SK-N-MC (cell line): ENCODE data around the gene FAIM2.

ENCODE experiments used
- EZH2 ChIP-seq: fragments of 200-600 bp; sonication (generic); IDR thresholded peaks from one replicate; pipeline ENCODE4 v1.6.1; 2017; ENCODE audit warnings: antibody characterized with exemption
- FOXP2 ChIP-seq: optimal IDR thresholded peaks from 2 replicates; pipeline ENCODE3; 2011; ENCODE audit warnings: mild to moderate bottlenecking, moderate library complexity; ENCODE audit not compliant: insufficient read depth; ENCODE audit errors: extremely low read length, control extremely low read depth
- POLR2AphosphoS5 ChIP-seq: IDR thresholded peaks from 2 replicates; pipeline ENCODE4 v1.6.1; 2012; ENCODE audit warnings: mild to moderate bottlenecking, low read depth, low read length, borderline replicate concordance

DNA sequence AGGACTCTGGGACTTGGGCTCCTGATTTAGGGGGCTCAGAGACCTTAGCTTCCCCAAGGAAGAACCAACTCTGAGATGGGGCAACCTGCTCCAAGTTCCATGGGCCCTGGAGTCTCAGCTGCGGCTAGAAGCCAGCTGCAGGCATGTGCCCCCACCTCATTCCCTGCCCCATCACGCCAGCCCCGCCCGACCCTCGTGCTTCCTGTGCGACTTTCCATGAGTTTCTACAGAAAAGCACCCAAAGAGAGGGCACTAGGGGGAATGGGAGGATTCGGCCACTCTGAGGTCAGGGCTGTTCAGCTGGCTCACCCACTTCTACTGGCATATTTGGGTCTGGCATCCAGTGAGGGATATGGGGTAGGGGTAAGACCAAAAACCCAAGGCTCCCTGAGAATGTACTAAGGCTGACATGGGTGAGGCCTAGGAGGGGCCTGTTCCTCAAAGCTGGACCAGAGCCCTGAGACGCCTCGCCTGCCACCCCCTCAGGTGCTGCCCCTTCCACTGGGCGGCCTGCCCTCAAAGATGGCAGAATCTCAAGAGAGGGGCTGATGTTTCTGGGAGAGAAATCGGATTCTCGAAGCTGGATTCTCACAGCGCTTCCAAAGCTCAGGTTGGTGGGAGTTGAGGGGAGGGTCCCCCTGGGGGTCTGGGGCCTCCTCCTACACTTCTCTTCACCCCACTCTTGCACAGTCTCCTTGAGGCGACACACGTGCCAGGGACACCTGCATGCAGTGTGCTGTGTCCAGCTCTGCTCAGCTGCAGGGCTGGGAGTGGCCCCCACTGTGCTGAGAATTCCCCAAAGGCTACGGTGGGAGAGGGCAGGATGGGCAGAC lies 22.1 kb downstream of the FAIM2 start:
- TF ChIP-seq POLR2AphosphoS5 (no peak), FOXP2 (no peak), EZH2 (no peak)
